ENCODE data around the gene HOXC4. TPM values are rescaled to one million over a fixed set of nuclear protein-coding genes. Genes with fewer than 3 reads are reported as not detected.
A peak's percentile ranks its signal among the peaks of the same experiment; 100 is the strongest.

HOXC4 gene
- total RNA-seq, 2 experiments from 2014 or later, result not detected

DNA sequence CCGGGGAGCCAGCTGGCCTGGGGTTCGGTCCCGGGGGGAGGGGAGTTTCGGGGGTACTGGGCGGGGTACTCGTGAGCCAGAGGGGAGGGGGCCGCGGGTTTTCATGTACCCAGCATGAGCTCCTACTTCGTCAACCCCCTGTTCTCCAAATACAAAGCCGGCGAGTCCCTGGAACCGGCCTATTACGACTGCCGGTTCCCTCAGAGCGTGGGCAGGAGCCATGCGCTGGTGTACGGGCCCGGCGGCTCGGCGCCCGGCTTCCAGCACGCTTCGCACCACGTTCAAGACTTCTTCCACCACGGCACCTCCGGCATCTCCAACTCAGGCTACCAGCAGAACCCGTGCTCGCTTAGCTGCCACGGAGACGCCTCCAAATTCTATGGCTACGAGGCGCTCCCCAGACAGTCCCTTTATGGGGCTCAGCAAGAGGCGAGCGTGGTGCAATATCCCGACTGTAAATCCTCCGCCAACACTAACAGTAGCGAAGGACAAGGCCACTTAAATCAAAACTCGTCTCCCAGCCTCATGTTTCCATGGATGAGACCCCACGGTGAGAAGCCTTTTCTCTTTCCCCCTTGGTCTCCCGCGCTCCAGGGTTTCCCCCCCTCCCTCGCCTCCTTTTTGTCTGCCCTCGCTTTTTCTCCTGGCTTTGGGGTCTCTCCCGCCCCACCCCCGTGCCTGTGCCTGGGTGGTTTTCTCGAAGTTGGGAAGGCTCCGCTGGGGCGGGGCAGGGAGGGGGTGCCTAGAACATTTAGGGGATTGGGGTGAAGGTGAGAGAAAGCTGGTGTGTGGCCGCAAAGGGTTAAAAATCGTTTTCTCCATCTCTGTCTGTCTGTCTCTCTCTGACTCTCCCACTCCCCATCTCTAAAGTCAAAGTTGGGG, 44.2 kb upstream of the HOXC4 start:
- peak overlapping the region; percentile 59 for H3K4me3 Mint-ChIP-seq
- H3K9me3 Mint-ChIP-seq (ENCODE audit: low read depth), result no peaks in the 10 kb centered on the region
- no peak for ATAC-seq
- H3K27me3 Mint-ChIP-seq, result peaks cover 81% of the 10 kb centered on the region
- peaks cover 31% of the 10 kb centered on the region for H3K4me1 Mint-ChIP-seq
- intact Hi-C loops (cut with DNase I, micrococcal nuclease), result loop anchor here in 1 of 2 experiments (5.0 kb wide), 1 partner anchor 38 kb away; no protein-coding TSS in a partner anchor
- no peak overlapping the region for H3K27ac Mint-ChIP-seq
- CTCF ChIA-PET, result interaction anchor here (0.8 to 6.4 kb wide), 9 partner anchors 9 to 370 kb away, joined by 3 to 71 read pairs (median 3); partner anchors contain the start of genes HOXC5 and HOXC9
- POLR2A ChIA-PET, result interaction anchor here (0.7 kb wide), 1 partner anchor 14 kb away, joined by 6 read pairs; no protein-coding TSS in a partner anchor
- H3K36me3 Mint-ChIP-seq (ENCODE audit: low read depth), result no peaks in the 10 kb centered on the region
- peak; percentile 62 for DNase-seq

DNA sequence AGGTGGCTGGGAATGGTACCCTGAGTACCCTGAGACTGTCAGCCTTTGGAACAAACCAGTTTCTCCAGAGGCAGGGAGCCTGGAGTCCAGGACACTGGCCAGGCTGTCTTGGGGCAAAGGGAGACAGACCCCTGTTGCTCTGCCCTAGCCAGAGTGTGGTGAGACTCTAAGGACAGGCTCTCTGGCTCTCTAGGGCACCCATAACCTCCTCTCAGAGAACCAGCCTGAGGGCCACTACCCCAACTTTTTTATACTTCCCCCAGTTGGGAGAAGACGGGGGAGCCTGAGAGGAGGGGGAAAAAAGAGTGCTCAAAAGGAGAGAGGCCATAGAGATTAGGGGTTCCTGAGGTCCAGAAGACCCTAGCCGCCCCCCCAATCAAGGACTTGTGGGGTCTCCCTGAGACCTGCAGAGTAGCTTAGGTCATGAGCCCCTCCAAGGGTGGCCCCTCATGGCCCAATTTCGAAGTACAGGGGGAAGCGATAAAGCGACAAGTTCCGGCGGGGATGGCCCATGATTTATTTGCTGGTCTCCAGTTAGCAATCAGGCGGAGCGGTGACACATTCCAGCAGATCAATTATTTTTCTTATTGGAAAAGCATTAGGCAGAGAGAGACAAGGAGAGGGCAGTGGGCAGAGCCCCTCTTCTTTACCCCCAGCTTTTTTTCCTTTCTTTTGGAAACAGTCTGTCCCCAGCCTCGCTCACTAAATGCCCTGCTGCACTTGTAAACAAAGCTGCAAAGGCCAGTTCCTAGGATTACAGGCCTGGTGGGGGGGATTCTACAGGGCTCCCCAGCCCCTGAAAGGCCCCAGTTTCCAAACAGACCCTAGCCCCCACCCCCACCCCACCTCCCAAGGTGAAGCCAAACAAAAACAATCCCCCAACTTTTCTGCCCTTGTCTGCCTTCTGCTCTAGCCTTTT, 43.3 kb upstream of the HOXC4 start:
- no peak overlapping the region for H3K4me3 Mint-ChIP-seq
- peaks cover 35% of the 10 kb centered on the region for H3K4me1 Mint-ChIP-seq
- CTCF ChIA-PET, result interaction anchor here (0.8 to 6.4 kb wide), 5 partner anchors 22 to 369 kb away, joined by 3 to 71 read pairs (median 4); partner anchors contain the start of gene HOXC5
- H3K27ac Mint-ChIP-seq, result no peak overlapping the region
- intact Hi-C loops (cut with DNase I, micrococcal nuclease), result no loop called here
- no peak for DNase-seq
- no peaks in the 10 kb centered on the region for H3K9me3 Mint-ChIP-seq (ENCODE audit: low read depth)
- no peaks in the 10 kb centered on the region for H3K36me3 Mint-ChIP-seq (ENCODE audit: low read depth)
- ATAC-seq, result no peak
- H3K27me3 Mint-ChIP-seq, result peaks cover 84% of the 10 kb centered on the region
- POLR2A ChIA-PET, result no interaction called here

DNA sequence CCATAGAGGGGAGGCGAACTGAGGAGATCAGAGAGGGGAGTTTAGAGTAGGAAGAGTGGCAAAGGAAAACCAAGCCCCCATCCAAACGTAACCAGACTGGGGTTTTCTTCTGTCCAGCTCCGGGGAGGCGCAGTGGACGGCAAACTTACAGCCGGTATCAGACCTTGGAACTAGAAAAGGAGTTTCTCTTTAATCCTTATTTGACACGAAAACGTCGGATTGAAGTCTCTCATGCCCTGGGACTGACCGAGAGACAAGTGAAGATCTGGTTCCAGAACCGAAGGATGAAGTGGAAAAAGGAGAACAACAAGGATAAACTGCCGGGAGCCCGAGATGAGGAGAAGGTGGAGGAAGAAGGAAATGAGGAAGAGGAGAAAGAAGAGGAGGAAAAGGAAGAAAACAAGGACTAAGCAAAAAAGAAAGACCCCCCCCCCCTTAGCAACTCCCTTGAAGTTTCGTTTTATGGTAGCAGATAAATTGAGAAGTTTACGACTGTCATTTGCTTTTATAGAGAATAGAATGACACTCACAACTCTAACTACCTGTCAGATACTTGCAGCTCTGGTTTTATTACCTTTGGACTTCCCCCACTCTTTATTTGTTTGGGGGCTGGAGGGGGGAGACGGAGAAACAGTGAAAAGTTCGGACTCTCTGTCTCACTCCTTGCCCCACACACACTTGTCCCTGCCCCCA, 42.5 kb upstream of the HOXC4 start:
- POLR2A ChIA-PET, result no interaction called here
- peaks cover 81% of the 10 kb centered on the region for H3K27me3 Mint-ChIP-seq
- ATAC-seq (no peak), DNase-seq (no peak)
- no peak overlapping the region for H3K27ac Mint-ChIP-seq
- H3K4me3 Mint-ChIP-seq, result no peak overlapping the region
- CTCF ChIA-PET, result interaction anchor here (0.8 to 1.4 kb wide), 3 partner anchors 54 to 388 kb away, joined by 4 read pairs; no protein-coding TSS in a partner anchor
- intact Hi-C loops (cut with DNase I, micrococcal nuclease), result no loop called here
- H3K9me3 Mint-ChIP-seq (ENCODE audit: low read depth), result no peaks in the 10 kb centered on the region
- H3K4me1 Mint-ChIP-seq, result peaks cover 28% of the 10 kb centered on the region
- no peaks in the 10 kb centered on the region for H3K36me3 Mint-ChIP-seq (ENCODE audit: low read depth)

DNA sequence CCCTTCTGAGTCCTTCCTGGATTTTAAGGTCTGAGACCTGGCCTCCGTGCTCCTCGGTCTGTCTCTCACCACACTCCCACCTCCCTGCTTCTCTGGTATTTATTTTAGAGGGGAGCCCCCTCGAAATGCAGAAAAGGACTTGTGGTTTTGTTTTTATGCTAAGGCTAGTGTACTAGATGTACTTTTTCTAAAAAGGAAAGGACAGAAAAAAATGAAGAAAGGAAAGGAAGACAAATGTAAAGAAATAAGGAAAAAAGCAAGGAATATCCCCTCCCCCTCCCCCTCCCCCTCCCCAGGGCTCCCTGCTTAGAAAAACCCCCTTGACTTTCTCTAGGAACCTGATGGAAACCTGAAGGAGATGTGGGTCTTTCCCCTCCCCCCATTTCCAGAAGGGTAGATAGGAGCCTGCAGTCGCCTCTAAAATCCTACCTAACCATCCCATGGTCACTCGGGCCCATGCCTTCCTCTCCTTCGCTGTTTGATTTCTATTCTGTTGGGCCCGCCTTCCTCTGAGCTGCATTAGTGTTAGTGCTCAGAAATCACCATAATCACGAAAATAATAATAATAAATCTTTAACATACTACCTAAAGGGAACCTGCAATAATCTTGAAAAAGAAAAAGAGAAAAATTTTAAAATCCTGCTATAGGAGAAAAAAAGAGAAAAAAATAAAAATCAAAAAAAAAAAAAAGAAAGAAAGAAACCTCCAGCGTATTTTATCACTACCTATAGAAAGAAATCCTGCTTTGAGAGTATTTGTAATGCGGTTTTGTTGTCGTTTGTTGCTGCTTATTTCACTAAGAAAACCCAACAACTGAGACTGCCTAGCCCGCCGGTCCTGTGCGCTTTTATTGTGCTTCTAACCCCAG, 41.7 kb upstream of the HOXC4 start:
- ChIA-PET CTCF (interaction anchor here (0.6 to 1.4 kb wide), 6 partner anchors 11 to 388 kb away, joined by 3 to 6 read pairs (median 4); partner anchors contain the start of genes HOXC5 and HOXC9), POLR2A (no interaction called here)
- ATAC-seq, result no peak
- intact Hi-C loops (cut with DNase I, micrococcal nuclease), result no loop called here
- Mint-ChIP-seq H3K9me3 (ENCODE audit: low read depth) (no peaks in the 10 kb centered on the region), H3K36me3 (ENCODE audit: low read depth) (no peaks in the 10 kb centered on the region), H3K4me3 (no peak overlapping the region), H3K27ac (no peak overlapping the region), H3K4me1 (peaks cover 21% of the 10 kb centered on the region), H3K27me3 (peaks cover 76% of the 10 kb centered on the region)
- DNase-seq, result no peak

DNA sequence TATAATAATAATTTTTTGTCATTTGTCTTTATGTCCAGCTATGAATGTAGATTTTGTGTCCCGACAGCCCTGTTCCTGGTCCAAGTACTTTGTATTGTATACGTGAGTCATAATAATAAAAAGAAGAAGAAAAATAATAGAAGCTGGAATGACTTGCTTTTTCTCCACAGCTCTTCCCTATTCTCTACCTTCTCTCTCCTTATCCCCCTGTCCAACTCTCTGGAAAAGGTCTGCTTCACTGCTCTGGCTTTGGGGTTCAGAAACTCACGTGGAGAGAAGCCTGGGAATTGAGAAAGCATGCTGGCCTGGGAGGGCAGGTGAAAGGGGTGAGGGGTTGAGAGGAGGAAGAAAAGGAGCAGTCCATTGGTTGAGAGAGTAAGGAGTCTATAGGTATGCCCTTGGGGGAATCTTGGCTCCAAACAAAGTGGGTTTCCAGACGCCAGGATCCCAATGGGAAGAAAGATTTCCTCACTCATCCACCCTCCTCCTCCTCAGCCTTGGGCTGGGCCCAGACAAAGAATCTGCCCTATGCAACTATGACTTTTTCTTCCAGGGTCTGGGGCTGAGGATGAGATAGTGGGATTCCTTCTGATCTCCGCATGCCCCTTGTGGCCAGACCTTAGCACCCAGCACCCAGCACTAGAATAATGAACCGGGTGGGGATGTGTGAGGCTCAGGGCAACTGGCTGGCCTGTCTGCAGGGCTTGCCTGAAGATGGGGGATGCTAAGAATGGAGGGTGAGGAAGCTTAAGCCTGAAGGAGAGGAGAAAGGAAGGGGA, 40.8 kb upstream of the HOXC4 start:
- H3K9me3 Mint-ChIP-seq (ENCODE audit: low read depth), result no peaks in the 10 kb centered on the region
- intact Hi-C loops (cut with DNase I, micrococcal nuclease), result no loop called here
- no peak overlapping the region for H3K27ac Mint-ChIP-seq
- ATAC-seq (no peak), DNase-seq (no peak)
- ChIA-PET CTCF (interaction anchor here (0.6 to 1.4 kb wide), 8 partner anchors 10 to 195 kb away, joined by 3 to 6 read pairs (median 4); partner anchors contain the start of genes HOXC5 and HOXC9), POLR2A (no interaction called here)
- H3K4me3 Mint-ChIP-seq, result no peak overlapping the region
- peaks cover 73% of the 10 kb centered on the region for H3K27me3 Mint-ChIP-seq
- peaks cover 27% of the 10 kb centered on the region for H3K4me1 Mint-ChIP-seq
- no peaks in the 10 kb centered on the region for H3K36me3 Mint-ChIP-seq (ENCODE audit: low read depth)

DNA sequence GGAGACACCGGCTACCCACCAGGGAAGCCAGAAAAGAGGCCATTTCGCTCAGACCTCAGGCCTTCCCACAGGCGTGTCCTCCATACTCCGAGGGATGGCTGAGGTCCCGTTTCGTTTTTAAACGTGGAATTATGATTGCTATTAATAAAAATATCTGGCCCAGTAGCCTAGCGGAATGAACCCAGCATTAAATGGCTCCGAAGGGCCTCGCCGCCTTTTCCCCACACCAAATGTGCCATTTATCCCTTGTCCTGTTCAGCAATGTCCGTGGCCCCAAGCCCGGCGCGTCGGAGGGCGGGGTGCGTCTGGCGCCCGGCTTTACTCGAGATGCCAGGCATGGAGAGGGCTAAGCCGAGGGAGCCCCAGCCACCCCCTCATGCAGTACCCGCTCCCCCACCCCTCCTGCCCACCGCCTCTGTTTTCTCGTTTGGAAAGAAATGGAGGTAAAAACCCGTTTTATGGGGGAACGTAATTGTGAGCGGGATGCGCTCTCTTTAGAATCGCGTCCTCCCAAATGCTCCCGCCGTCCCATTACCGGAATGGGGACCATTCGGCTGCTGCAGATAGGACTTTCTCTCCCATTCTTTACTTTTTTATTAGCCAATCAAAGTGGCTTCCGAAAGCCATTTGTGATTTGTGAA, 39.1 kb upstream of the HOXC4 start:
- intact Hi-C loops (cut with DNase I, micrococcal nuclease), result no loop called here
- Mint-ChIP-seq H3K27ac (no peak overlapping the region), H3K4me3 (no peak overlapping the region), H3K27me3 (peaks cover 61% of the 10 kb centered on the region), H3K4me1 (peaks cover 26% of the 10 kb centered on the region), H3K36me3 (ENCODE audit: low read depth) (no peaks in the 10 kb centered on the region), H3K9me3 (ENCODE audit: low read depth) (no peaks in the 10 kb centered on the region)
- ChIA-PET POLR2A (no interaction called here), CTCF (interaction anchor here (0.7 to 1.3 kb wide), 5 partner anchors 89 to 268 kb away, joined by 3 to 4 read pairs (median 3); no protein-coding TSS in a partner anchor)
- ATAC-seq (no peak), DNase-seq (no peak)

DNA sequence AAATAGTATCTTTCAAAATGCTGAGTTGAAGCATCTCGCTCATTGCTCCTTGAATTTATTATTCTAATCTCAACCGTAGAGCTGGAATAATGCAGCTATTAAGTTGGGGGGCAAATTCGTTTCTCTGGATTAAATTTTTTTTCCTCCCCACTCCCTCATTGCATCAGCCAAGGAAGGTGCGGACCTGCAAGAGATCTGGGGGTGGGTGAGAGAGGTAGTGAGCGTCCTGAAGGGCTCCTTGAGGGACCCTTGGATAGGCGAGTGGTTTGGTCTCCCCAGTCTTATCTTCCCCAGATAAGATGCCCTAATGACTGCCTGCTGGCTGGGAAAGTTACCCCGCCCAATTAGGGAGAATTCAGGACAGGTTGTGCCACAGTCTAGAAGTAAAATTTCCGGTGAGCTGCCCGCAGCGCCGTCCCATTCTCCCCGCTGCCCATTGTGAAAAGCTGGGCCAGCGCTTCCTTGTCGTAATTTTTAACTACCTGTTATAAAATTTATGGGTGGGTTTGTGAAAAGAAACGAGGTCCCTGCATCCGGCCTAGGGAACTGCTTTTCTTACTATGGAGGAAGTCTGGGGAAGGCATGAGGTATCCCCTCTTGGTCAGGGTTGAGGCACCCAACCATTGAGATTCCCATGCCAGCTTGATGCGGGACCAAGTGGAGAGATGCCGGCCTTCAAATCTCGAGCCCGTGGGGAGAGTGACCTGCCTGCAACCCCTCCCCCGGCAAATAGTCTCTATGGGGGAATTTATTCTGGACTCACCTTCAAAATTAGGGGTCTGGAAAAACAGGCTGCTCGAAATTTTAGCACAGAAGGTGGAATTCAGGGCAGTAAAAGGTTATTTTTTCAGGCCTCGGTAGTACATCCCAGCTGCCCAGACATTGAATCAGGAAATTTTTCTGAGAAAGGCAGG, 38.4 kb upstream of the HOXC4 start:
- ChIA-PET CTCF (interaction anchor here (0.7 to 3.2 kb wide), 10 partner anchors 10 to 269 kb away, joined by 3 to 13 read pairs (median 3); no protein-coding TSS in a partner anchor), POLR2A (no interaction called here)
- Mint-ChIP-seq H3K36me3 (ENCODE audit: low read depth) (no peaks in the 10 kb centered on the region), H3K27ac (no peak overlapping the region), H3K27me3 (peaks cover 60% of the 10 kb centered on the region), H3K9me3 (ENCODE audit: low read depth) (no peaks in the 10 kb centered on the region), H3K4me3 (no peak overlapping the region), H3K4me1 (peaks cover 24% of the 10 kb centered on the region)
- intact Hi-C loops (cut with DNase I, micrococcal nuclease), result no loop called here
- DNase-seq, result no peak
- no peak for ATAC-seq

DNA sequence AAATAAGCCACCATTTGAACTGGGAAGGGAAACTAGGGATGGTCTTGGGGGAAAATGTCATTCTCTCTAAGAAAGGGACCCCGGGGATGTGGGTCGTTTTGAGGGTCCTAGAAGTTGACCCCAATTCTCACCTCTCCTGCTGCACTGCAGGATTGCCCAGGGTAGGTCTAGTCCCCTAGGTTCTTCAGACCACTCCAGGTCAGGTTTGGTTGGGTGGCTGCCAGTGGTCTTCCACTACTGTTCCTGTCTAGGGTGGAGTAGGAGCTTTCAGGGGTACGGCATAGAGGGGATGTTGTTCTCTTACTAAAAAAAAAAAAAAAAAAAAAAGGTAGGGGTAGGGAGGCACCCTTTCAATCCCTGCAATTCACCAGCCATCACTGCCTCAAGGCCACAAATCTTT, 37.6 kb upstream of the HOXC4 start:
- intact Hi-C loops (cut with DNase I, micrococcal nuclease), result no loop called here
- Mint-ChIP-seq H3K36me3 (ENCODE audit: low read depth) (no peaks in the 10 kb centered on the region), H3K27me3 (peaks cover 57% of the 10 kb centered on the region), H3K27ac (no peak overlapping the region), H3K4me1 (peaks cover 23% of the 10 kb centered on the region), H3K9me3 (ENCODE audit: low read depth) (no peaks in the 10 kb centered on the region), H3K4me3 (no peak overlapping the region)
- CTCF ChIA-PET, result interaction anchor here (0.6 to 3.2 kb wide), 8 partner anchors 9 to 200 kb away, joined by 3 to 13 read pairs (median 3); no protein-coding TSS in a partner anchor
- DNase-seq (no peak), ATAC-seq (no peak)
- POLR2A ChIA-PET, result no interaction called here

Data from activated CD4-positive, alpha-beta T cell treated with anti-CD3 and anti-CD28 coated beads for 36 hours (primary cell).